Psoas muscle (tissue), 8 donors: Measurements from ENCODE around the gene MEF2A. TPM values are rescaled to one million over a fixed set of nuclear protein-coding genes. Genes with fewer than 3 reads are reported as not detected.

ENCODE experiments used
- ATAC-seq, 4 donors: fragments of 200-7000 bp; cut with Tn5 transposase; one replicate each; pipeline ENCODE4 v1.9.1; 2020; ENCODE audit warnings: moderate library complexity in 3 of 4, mild to moderate bottlenecking in 2 of 4
- DNase-seq, 2 donors: peaks; one replicate each; pipeline ENCODE4 v3.0.0-alpha.2; 2020
- H3K27ac ChIP-seq: fragments of 200-600 bp; one replicate; pipeline ENCODE4 v1.8.0; 2022
- H3K27me3 ChIP-seq, 3 donors: fragments of 200-600 bp in 1 of 3; one replicate each; pipeline versions ENCODE4 v1.6.1 to v1.8.0; 2013 to 2022; ENCODE audit warnings: low read length in 2 of 3, mild to moderate bottlenecking in 2 of 3, moderate library complexity in 1 of 3; ENCODE audit not compliant: insufficient read depth in 3 of 3
- H3K36me3 ChIP-seq, 2 donors: fragments of 200-600 bp in 1 of 2; one replicate each; pipeline versions ENCODE4 v1.6.1 to v1.8.0; 2013 to 2022; ENCODE audit warnings: low read depth in 1 of 2, mild to moderate bottlenecking in 1 of 2, moderate library complexity in 1 of 2; ENCODE audit not compliant: insufficient read depth in 1 of 2
- H3K4me1 ChIP-seq: fragments of 200-600 bp; one replicate; pipeline ENCODE4 v1.8.0; 2022
- H3K4me3 ChIP-seq: fragments of 200-600 bp; one replicate; pipeline ENCODE4 v1.8.0; 2022; ENCODE audit warnings: mild to moderate bottlenecking
- H3K9me3 ChIP-seq: fragments of 200-600 bp; one replicate; pipeline ENCODE4 v1.8.0; 2022
- CTCF ChIP-seq: fragments of 200-600 bp; IDR thresholded peaks from one replicate; pipeline ENCODE4 v1.8.0; 2022; ENCODE audit warnings: antibody characterized with exemption
- WGBS, 3 donors: extraction: QIAGEN DNeasy Blood & Tissue Kit; methylation state at CpG; one replicate each; pipeline versions ENCODE4 v1.1.6 to v1.1.7; 2013; 5-methylcytosine and 5-hydroxymethylcytosine counted together
- intact Hi-C, 2 donors: fragments of 100-400 bp; cut with DNase I; formaldehyde crosslinking; loops; one replicate each; pipeline versions ENCODE4 v1.11.0 to v1.14.2; 2022
- polyA plus RNA-seq, 3 donors: library from polyadenylated mRNA; stranded (reverse); fragments of 200-250 nt; gene quantifications; one replicate each; pipeline ENCODE4 v1.2.3, GENCODE V29; 2013
- total RNA-seq, 4 donors: library from RNA; stranded (reverse); fragmentation: NEBNext Ultra II Directional in 2 of 4; extraction: Animal tissue kit (Norgen Biotek cat#: 25700) in 2 of 4; gene quantifications; one replicate each; pipeline versions ENCODE4 v1.2.1 to v1.2.4, GENCODE V29; 2021 to 2023
- donor health status: healthy with polysubstance abuse.
- donor health status: DM: no; HTN: no; CAD: no; lungs with moderate emphysema.
- donor health status: Bipolar disorder and iron deficiency.
- donor health status: healthy.
- donor health status: DM: yes; HTN: yes; CAD: no.
- donor health status: DM: no; HTN: no; CAD: no.
- donor health status: DM: no; HTN: no; CAD: no.
- donor health status: DM: yes; HTN: yes; CAD: no.

MEF2A gene
- total and polyA plus RNA-seq, 7 donors = 17.1 to 92.6 (median 63.9) TPM

- intact Hi-C loops = no loop called here
- TF ChIP-seq CTCF = no peak
These were observed 172.4 kb downstream of the MEF2A start for GRCh38 chr15:99738021-99738847.

GRCh38 chr15:99741835-99742234 is 176.1 kb downstream of the MEF2A start:
- Histone ChIP-seq H3K4me3 (no peak overlapping the region), H3K9me3 (no peaks in the 10 kb centered on the region), H3K4me1 (no peaks in the 10 kb centered on the region), H3K27ac (no peak overlapping the region), H3K27me3 (no peaks in the 10 kb centered on the region), H3K36me3 (no peaks in the 10 kb centered on the region)
- 67 to 81% (median 75%) methylated on average over 2 of the region's 2 CpGs for WGBS, 3 donors
- DNase-seq = no peak
- TF ChIP-seq CTCF = no peak
- intact Hi-C loops = no loop called here
- no peak for ATAC-seq

More at GRCh38 chr15:99738021-99738847, 172.4 kb downstream of the MEF2A start:
- Histone ChIP-seq H3K4me1 (no peaks in the 10 kb centered on the region), H3K36me3 (no peaks in the 10 kb centered on the region), H3K27me3 (no peaks in the 10 kb centered on the region), H3K9me3 (no peaks in the 10 kb centered on the region), H3K27ac (no peak overlapping the region), H3K4me3 (no peak overlapping the region)
- 84 to 95% (median 84%) methylated on average over 7 of the region's 7 CpGs for whole genome bisulfite sequencing, 3 donors
- DNase-seq (no peak), ATAC-seq (no peak)

- H3K9me3 ChIP-seq = no peaks in the 10 kb centered on the region
- H3K4me1 ChIP-seq = no peaks in the 10 kb centered on the region
- 88 to 95% (median 92%) methylated on average over 6 to 7 of the region's 7 CpGs for WGBS, 3 donors
- H3K27ac ChIP-seq = no peak overlapping the region
- H3K27me3 ChIP-seq = no peaks in the 10 kb centered on the region
- intact Hi-C loops = no loop called here
- H3K4me3 ChIP-seq = no peak overlapping the region
- no peak for TF ChIP-seq CTCF
- DNase-seq (no peak), ATAC-seq (no peak)
- H3K36me3 ChIP-seq = no peaks in the 10 kb centered on the region
These were observed 178.4 kb downstream of the MEF2A start for GRCh38 chr15:99744142-99744541.

- ATAC-seq = no peak
- intact Hi-C loops = no loop called here
- WGBS, 3 donors = 85 to 91% (median 91%) methylated on average over 9 of the region's 9 CpGs
- no peaks in the 10 kb centered on the region for H3K9me3 ChIP-seq
- H3K27ac ChIP-seq = no peak overlapping the region
- no peaks in the 10 kb centered on the region for H3K27me3 ChIP-seq
- no peaks in the 10 kb centered on the region for H3K36me3 ChIP-seq
- H3K4me3 ChIP-seq = no peak overlapping the region
- H3K4me1 ChIP-seq = no peaks in the 10 kb centered on the region
- DNase-seq = no peak
- no peak for TF ChIP-seq CTCF
These were observed 179.7 kb downstream of the MEF2A start for GRCh38 chr15:99745370-99746086.
